Sigmoid colon (tissue), 7 donors: ENCODE data around the gene SNRPD1. TPM values are rescaled to one million over a fixed set of nuclear protein-coding genes. Genes with fewer than 3 reads are reported as not detected.

Experiments used
- DNase-seq: peaks from one replicate; pipeline ENCODE4 v3.0.0-alpha.2; 2019
- H3K27ac ChIP-seq, 4 donors: fragments of 200-600 bp; sonication (generic); one replicate each; pipeline ENCODE4 v1.5.1; 2016 to 2019; ENCODE audit warnings: mild to moderate bottlenecking in 1 of 4
- H3K27me3 ChIP-seq, 3 donors: fragments of 200-600 bp; sonication (generic); one replicate each; pipeline ENCODE4 v1.5.1; 2019; ENCODE audit warnings: mild to moderate bottlenecking in 1 of 3
- H3K36me3 ChIP-seq, 4 donors: fragments of 200-600 bp; sonication (generic); one replicate each; pipeline ENCODE4 v1.5.1; 2016 to 2019
- H3K4me1 ChIP-seq, 4 donors: fragments of 200-600 bp; sonication (generic); one replicate each; pipeline ENCODE4 v1.5.1; 2017 to 2019
- H3K4me3 ChIP-seq, 4 donors: fragments of 200-600 bp; sonication (generic); one replicate each; pipeline ENCODE4 v1.5.1; 2017 to 2019; ENCODE audit warnings: mild to moderate bottlenecking in 2 of 4, moderate library complexity in 1 of 4
- H3K9me3 ChIP-seq, 4 donors: fragments of 200-600 bp in 3 of 4; sonication (generic) in 3 of 4; one replicate each; pipeline versions ENCODE4 v1.5.1 to v1.6.1; 2013 to 2019
- CTCF ChIP-seq, 4 experiments: fragments of 450-650 bp in 3 of 4; fragments of 200-600 bp in 1 of 4; IDR thresholded peaks; one replicate each; pipeline ENCODE4 v1.5.1; 2016 to 2019; ENCODE audit warnings: antibody characterized with exemption in 4 of 4, mild to moderate bottlenecking in 3 of 4, moderate library complexity in 2 of 4
- EP300 ChIP-seq, 4 donors: sonication (generic); formaldehyde crosslinking; IDR thresholded peaks; one replicate each; pipeline ENCODE4 v1.6.1; 2017; ENCODE audit warnings: antibody characterized with exemption in 4 of 4
- POLR2A ChIP-seq, 2 donors: fragments of 450-650 bp; IDR thresholded peaks; one replicate each; pipeline ENCODE4 v1.6.1; 2016; ENCODE audit warnings: antibody characterized with exemption in 2 of 2, mild to moderate bottlenecking in 2 of 2, moderate library complexity in 2 of 2
- POLR2AphosphoS5 ChIP-seq, 4 donors: sonication (generic); formaldehyde crosslinking; IDR thresholded peaks; one replicate each; pipeline ENCODE4 v1.6.1; 2017; ENCODE audit warnings: antibody characterized with exemption in 4 of 4
- WGBS, 2 donors: extraction: QIAGEN DNeasy Blood & Tissue Kit; methylation state at CpG; one replicate each; pipeline ENCODE4 v1.1.7; 2013; 5-methylcytosine and 5-hydroxymethylcytosine counted together
- intact Hi-C: fragments of 100-400 bp; cut with DNase I; formaldehyde crosslinking; loops from one replicate; pipeline ENCODE4 v1.15.1; 2023
- polyA plus RNA-seq, 3 donors: library from polyadenylated mRNA; stranded (reverse); fragments of 200-250 nt; gene quantifications; one replicate each; pipeline ENCODE4 v1.2.3, GENCODE V29; 2013
- total RNA-seq, 4 donors: library from RNA; depleted of rRNA; stranded (reverse); fragments of >200 nt; gene quantifications; one replicate each; pipeline ENCODE4 v1.1.0, GENCODE V29; 2016
- donor health status: healthy with polysubstance abuse.
- donor health status: Bipolar disorder and iron deficiency.
- donor health status: healthy.

Gene SNRPD1
- total and polyA plus RNA-seq, 7 donors, result 5.2 to 34.1 (median 10.3) TPM

- Histone ChIP-seq H3K27me3 (no peaks in the 10 kb centered on the region), H3K4me1 (peaks cover 0 to 14% (median 4%) of the 10 kb centered on the region in 4 donors), H3K36me3 (no peaks in the 10 kb centered on the region), H3K4me3 (no peak overlapping the region), H3K9me3 (no peaks in the 10 kb centered on the region), H3K27ac (no peak overlapping the region)
- no peak for DNase-seq
- TF ChIP-seq POLR2AphosphoS5 (IDR thresholded peaks at IDR 0.05) (no peak), EP300 (IDR thresholded peaks at IDR 0.05) (no peak), POLR2A (IDR thresholded peaks at IDR 0.05) (no peak), CTCF (IDR thresholded peaks at IDR 0.05) (no peak)
- WGBS, 2 donors, result 86 to 97% methylated on average over 5 to 7 of the region's 7 CpGs
- intact Hi-C loops, result no loop called here
These were observed 18.4 kb upstream of the SNRPD1 start for GRCh38 chr18:21593540-21594257.

- no peak for DNase-seq
- Histone ChIP-seq H3K27me3 (no peaks in the 10 kb centered on the region), H3K4me3 (no peak overlapping the region), H3K9me3 (no peaks in the 10 kb centered on the region), H3K27ac (no peak overlapping the region), H3K36me3 (no peaks in the 10 kb centered on the region), H3K4me1 (peaks cover 0 to 23% (median 14%) of the 10 kb centered on the region in 4 donors)
- 34 to 49% methylated on average over 1 of the region's 1 CpG for WGBS, 2 donors
- intact Hi-C loops, result no loop called here
- no peak for TF ChIP-seq POLR2AphosphoS5 (IDR thresholded peaks at IDR 0.05)
- TF ChIP-seq EP300 (IDR thresholded peaks at IDR 0.05), result no peak
- no peak for TF ChIP-seq CTCF (IDR thresholded peaks at IDR 0.05)
- no peak for TF ChIP-seq POLR2A (IDR thresholded peaks at IDR 0.05)
These were observed 14.5 kb upstream of the SNRPD1 start for GRCh38 chr18:21597620-21598019.

GRCh38 chr18:21598726-21599584 is 13.2 kb upstream of the SNRPD1 start:
- no peak for DNase-seq
- WGBS, 2 donors, result 29 to 52% methylated on average over 18 of the region's 18 CpGs
- no peak for TF ChIP-seq POLR2A (IDR thresholded peaks at IDR 0.05)
- no peak for TF ChIP-seq POLR2AphosphoS5 (IDR thresholded peaks at IDR 0.05)
- no peak for TF ChIP-seq CTCF (IDR thresholded peaks at IDR 0.05)
- H3K4me3 ChIP-seq, result peak overlapping the region; percentile 71 to 97 (median 78)
- H3K9me3 ChIP-seq, result no peaks in the 10 kb centered on the region
- intact Hi-C loops, result no loop called here
- no peaks in the 10 kb centered on the region for H3K27me3 ChIP-seq
- H3K4me1 ChIP-seq, result peaks cover 0 to 23% (median 14%) of the 10 kb centered on the region in 4 donors
- no peaks in the 10 kb centered on the region for H3K36me3 ChIP-seq
- H3K27ac ChIP-seq, result peak overlapping the region; percentile 91 to 97 (median 94)

- WGBS, 2 donors, result 0 to 1% methylated on average over 67 of the region's 67 CpGs
- intact Hi-C loops, result loop anchor here (1.0 to 10.0 kb wide), 5 partner anchors 12 to 485 kb away; partner anchors contain the start of genes ABHD3, MIB1, ROCK1 and SNRPD1
These were observed 12.3 kb upstream of the SNRPD1 start for GRCh38 chr18:21599585-21600525.

More at GRCh38 chr18:21599585-21600525, 12.3 kb upstream of the SNRPD1 start:
- no peak for TF ChIP-seq POLR2AphosphoS5 (IDR thresholded peaks at IDR 0.05)
- TF ChIP-seq POLR2A (IDR thresholded peaks at IDR 0.05), result no peak
- no peak for TF ChIP-seq EP300 (IDR thresholded peaks at IDR 0.05)
- no peak for TF ChIP-seq CTCF (IDR thresholded peaks at IDR 0.05)
- Histone ChIP-seq H3K4me1 (peaks cover 0 to 23% (median 14%) of the 10 kb centered on the region in 4 donors), H3K27me3 (no peaks in the 10 kb centered on the region), H3K36me3 (no peaks in the 10 kb centered on the region), H3K4me3 (peak overlapping the region; percentile 71 to 97 (median 78)), H3K27ac (peak overlapping the region; percentile 91 to 97 (median 94)), H3K9me3 (no peaks in the 10 kb centered on the region)
- peak; percentile 76 for DNase-seq
